Measurements from ENCODE around the gene CBFA2T2. TPM values are rescaled to one million over a fixed set of nuclear protein-coding genes. Genes with fewer than 3 reads are reported as not detected.
A peak's percentile ranks its signal among the peaks of the same experiment; 100 is the strongest.

CBFA2T2 gene
- total RNA-seq, 2 experiments from 2014 or later: 10.2 to 10.9 TPM

GRCh38 chr20:33677991-33678702 lies 188.3 kb downstream of the CBFA2T2 start:
- TF ChIP-seq, protein P1, sequence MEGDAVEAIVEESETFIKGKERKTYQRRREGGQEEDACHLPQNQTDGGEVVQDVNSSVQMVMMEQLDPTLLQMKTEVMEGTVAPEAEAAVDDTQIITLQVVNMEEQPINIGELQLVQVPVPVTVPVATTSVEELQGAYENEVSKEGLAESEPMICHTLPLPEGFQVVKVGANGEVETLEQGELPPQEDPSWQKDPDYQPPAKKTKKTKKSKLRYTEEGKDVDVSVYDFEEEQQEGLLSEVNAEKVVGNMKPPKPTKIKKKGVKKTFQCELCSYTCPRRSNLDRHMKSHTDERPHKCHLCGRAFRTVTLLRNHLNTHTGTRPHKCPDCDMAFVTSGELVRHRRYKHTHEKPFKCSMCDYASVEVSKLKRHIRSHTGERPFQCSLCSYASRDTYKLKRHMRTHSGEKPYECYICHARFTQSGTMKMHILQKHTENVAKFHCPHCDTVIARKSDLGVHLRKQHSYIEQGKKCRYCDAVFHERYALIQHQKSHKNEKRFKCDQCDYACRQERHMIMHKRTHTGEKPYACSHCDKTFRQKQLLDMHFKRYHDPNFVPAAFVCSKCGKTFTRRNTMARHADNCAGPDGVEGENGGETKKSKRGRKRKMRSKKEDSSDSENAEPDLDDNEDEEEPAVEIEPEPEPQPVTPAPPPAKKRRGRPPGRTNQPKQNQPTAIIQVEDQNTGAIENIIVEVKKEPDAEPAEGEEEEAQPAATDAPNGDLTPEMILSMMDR (IDR thresholded peaks at IDR 0.05): no peak
- DNase-seq (no peak), ATAC-seq (no peak)
- Mint-ChIP-seq H3K36me3 (ENCODE audit: low read depth) (peaks cover 58% of the 10 kb centered on the region), H3K27me3 (no peaks in the 10 kb centered on the region), H3K9me3 (no peaks in the 10 kb centered on the region), H3K4me3 (no peak overlapping the region), H3K27ac (peak overlapping the region; percentile 44), H3K4me1 (ENCODE audit: low read depth) (peaks cover 67% of the 10 kb centered on the region)
- CTCF ChIA-PET: interaction anchor here (0.9 to 7.6 kb wide), 2 partner anchors 8 to 10 kb away, joined by 3 to 71 read pairs; partner anchors contain the start of genes ACTL10 and E2F1
- POLR2A ChIA-PET: interaction anchor here (0.8 to 12.5 kb wide), 4 partner anchors 9 to 133 kb away, joined by 3 to 262 read pairs (median 7); partner anchors contain the start of genes ACTL10, C20orf144, CHMP4B and NECAB3
- intact Hi-C loops (cut with micrococcal nuclease): no loop called here

DNA sequence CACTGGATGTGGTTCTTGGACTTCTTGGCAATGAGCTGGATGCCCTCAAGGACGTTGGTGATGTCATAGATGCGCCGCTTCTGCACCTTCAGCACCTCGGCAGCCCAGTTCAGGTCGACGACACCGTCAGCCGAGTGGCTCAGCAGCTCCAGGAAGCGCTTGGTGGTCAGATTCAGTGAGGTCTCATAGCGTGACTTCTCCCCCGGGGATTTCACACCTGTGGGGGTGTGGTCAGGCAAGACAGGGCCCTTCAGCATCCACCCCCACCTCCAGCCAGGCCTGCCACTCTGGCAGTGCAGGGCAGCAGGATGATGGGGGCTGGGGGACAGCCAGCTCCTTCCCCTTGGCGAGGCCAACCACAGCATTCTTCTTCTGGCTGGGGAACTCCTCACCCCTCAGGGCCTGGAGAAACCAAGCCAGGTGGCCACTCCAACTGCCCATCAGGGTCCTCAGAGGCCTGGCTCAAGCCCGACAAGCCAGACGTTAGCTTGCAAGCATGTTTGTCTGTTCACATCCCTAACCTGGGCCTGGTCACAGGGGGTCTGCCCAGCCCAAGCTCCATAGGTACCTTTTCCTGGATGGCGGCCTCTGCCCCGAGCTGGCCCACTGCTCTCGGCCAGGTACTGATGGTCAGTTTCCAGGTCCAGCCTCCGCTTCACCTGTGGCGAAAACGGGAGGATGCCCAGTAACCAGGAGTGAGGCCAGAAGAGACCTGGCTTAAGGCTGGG lies 190.0 kb downstream of the CBFA2T2 start:
- Mint-ChIP-seq H3K27me3 (no peaks in the 10 kb centered on the region), H3K9me3 (no peaks in the 10 kb centered on the region), H3K36me3 (ENCODE audit: low read depth) (peaks cover 66% of the 10 kb centered on the region), H3K4me3 (no peak overlapping the region), H3K4me1 (ENCODE audit: low read depth) (peaks cover 68% of the 10 kb centered on the region), H3K27ac (peak overlapping the region; percentile 59)
- CTCF ChIA-PET: interaction anchor here (1.2 to 7.6 kb wide), 4 partner anchors 10 to 52 kb away, joined by 3 to 71 read pairs (median 4); partner anchors contain the start of genes ACTL10 and ZNF341
- DNase-seq (peak; percentile 73), ATAC-seq (peak; percentile 57)
- intact Hi-C loops (cut with micrococcal nuclease): no loop called here
- TF ChIP-seq, protein P1 (IDR thresholded peaks at IDR 0.05): no peak
- POLR2A ChIA-PET: interaction anchor here (0.9 to 12.5 kb wide), 6 partner anchors 9 to 52 kb away, joined by 3 to 262 read pairs (median 4); partner anchors contain the start of genes ACTL10, C20orf144, NECAB3 and ZNF341

GRCh38 chr20:33680686-33681085 lies 190.8 kb downstream of the CBFA2T2 start:
- TF ChIP-seq, protein P1 (IDR thresholded peaks at IDR 0.05): no peak
- no peaks in the 10 kb centered on the region for H3K27me3 Mint-ChIP-seq
- ATAC-seq (no peak), DNase-seq (no peak)
- POLR2A ChIA-PET: interaction anchor here (0.6 to 12.5 kb wide), 5 partner anchors 12 to 1557 kb away, joined by 3 to 262 read pairs (median 5); partner anchors contain the start of genes ACTL10, C20orf144, NECAB3 and ZNF341
- intact Hi-C loops (cut with micrococcal nuclease): no loop called here
- H3K27ac Mint-ChIP-seq: peak overlapping the region; percentile 8
- no peak overlapping the region for H3K4me3 Mint-ChIP-seq
- H3K36me3 Mint-ChIP-seq (ENCODE audit: low read depth): peaks cover 73% of the 10 kb centered on the region
- H3K4me1 Mint-ChIP-seq (ENCODE audit: low read depth): peaks cover 70% of the 10 kb centered on the region
- CTCF ChIA-PET: interaction anchor here (0.8 to 7.6 kb wide), 4 partner anchors 10 to 27 kb away, joined by 3 to 71 read pairs (median 4); partner anchors contain the start of gene ACTL10
- no peaks in the 10 kb centered on the region for H3K9me3 Mint-ChIP-seq

DNA sequence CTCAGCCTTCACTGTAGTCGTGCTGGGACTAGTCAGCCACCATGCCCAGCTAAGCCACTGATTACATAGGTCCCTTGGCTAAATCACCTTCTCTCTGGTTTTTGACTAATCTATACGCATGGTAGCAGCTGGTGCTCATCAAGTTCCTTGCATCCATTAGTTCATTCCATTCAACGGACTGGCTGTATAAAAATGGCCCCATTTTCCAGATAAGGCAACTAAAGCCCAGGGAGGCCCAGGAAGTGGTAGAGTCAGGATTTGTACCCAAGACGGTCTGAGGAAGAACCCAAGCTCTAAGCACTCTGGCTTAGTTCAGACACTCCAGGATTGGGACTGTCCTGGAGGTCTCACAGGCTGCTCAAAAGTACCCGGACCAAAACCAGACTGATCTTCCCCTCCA lies 191.4 kb downstream of the CBFA2T2 start:
- ChIA-PET POLR2A (interaction anchor here (0.6 to 12.5 kb wide), 6 partner anchors 12 to 1557 kb away, joined by 3 to 262 read pairs (median 3); partner anchors contain the start of genes ACTL10, C20orf144, NECAB3 and PXMP4), CTCF (interaction anchor here (0.8 to 7.6 kb wide), 4 partner anchors 11 to 51 kb away, joined by 3 to 71 read pairs (median 4); partner anchors contain the start of genes ACTL10 and ZNF341)
- Mint-ChIP-seq H3K4me3 (peak overlapping the region; percentile 30), H3K4me1 (ENCODE audit: low read depth) (peaks cover 70% of the 10 kb centered on the region), H3K27ac (peak overlapping the region; percentile 86), H3K27me3 (no peaks in the 10 kb centered on the region), H3K36me3 (ENCODE audit: low read depth) (peaks cover 72% of the 10 kb centered on the region), H3K9me3 (no peaks in the 10 kb centered on the region)
- TF ChIP-seq, protein P1 (IDR thresholded peaks at IDR 0.05): no peak
- ATAC-seq: no peak
- intact Hi-C loops (cut with micrococcal nuclease): no loop called here
- no peak for DNase-seq
